GM12878 (cell line): ENCODE measurements around the gene OR4D5. TPM values are rescaled to one million over a fixed set of nuclear protein-coding genes. Genes with fewer than 3 reads are reported as not detected.

Experiments used
- ATAC-seq: fragments of 200-7000 bp; cut with Tn5 transposase; 3 replicates; pipeline ENCODE4 v1.9.1; 2020; ENCODE audit warnings: mild to moderate bottlenecking, moderate library complexity
- BruUV-seq: library from RNA; stranded (reverse); fragments of 400-500 nt; replicated peaks from 2 replicates; lab custom pipeline; 2021; lab: Mats Ljungman, UMichigan
- CTCF ChIA-PET: fragments of 300-600 bp; sonication (Branson Sonifier 250); formaldehyde crosslinking; extraction: SDS; loops from one replicate; lab custom pipeline; 2021; ENCODE audit warnings: inconsistent platforms; lab: Yijun Ruan, JAX
- POLR2A ChIA-PET: fragments of 350-600 bp; formaldehyde crosslinking; extraction: SDS; loops from one replicate; lab custom pipeline; 2021; ENCODE audit warnings: inconsistent platforms; lab: Charles Lee
- RAD21 ChIA-PET: fragments of 300-600 bp; sonication (Branson Sonifier 250); formaldehyde crosslinking; loops from one replicate; lab custom pipeline; 2023; ENCODE audit warnings: antibody characterized with exemption; ENCODE audit not compliant: unreplicated experiment; lab: Charles Lee
- SMC1A ChIA-PET: fragments of 300-600 bp; sonication (Branson Sonifier 250); formaldehyde crosslinking; loops from one replicate; lab custom pipeline; 2023; ENCODE audit not compliant: unreplicated experiment, uncharacterized antibody; lab: Charles Lee
- DNase-seq: peaks from one replicate; pipeline ENCODE4 v3.0.0-alpha.2; 2011; ENCODE audit warnings: low read depth, low spot score
- FAIRE-seq: peaks from 3 replicates; lab custom pipeline; 2011; peaks lifted over from hg19 to GRCh38; lab: Jason Lieb, UNC
- H2AFZ ChIP-seq: 2 replicates; pipeline ENCODE4 v1.6.0; 2011; ENCODE audit warnings: low read depth, low read length, control low read depth; ENCODE audit not compliant: control insufficient read depth
- H3K27ac ChIP-seq: 2 replicates; pipeline ENCODE4 v1.5.1; 2011; ENCODE audit warnings: control low read depth; ENCODE audit not compliant: control insufficient read depth, insufficient read depth
- H3K27me3 ChIP-seq, 2 experiments: replicated peaks in 1 of 2; 2 replicates each; pipeline versions ENCODE4 v1.6.0 to v1.6.1; 2011; ENCODE audit warnings: low read length in 1 of 2; ENCODE audit not compliant: control insufficient read depth in 2 of 2, insufficient read depth in 2 of 2
- H3K36me3 ChIP-seq, 2 experiments: 2 replicates each; pipeline ENCODE4 v1.5.1; 2011; ENCODE audit warnings: low read length in 1 of 2; ENCODE audit not compliant: control insufficient read depth in 2 of 2, insufficient read depth in 2 of 2
- H3K4me1 ChIP-seq: 2 replicates; pipeline ENCODE4 v1.6.1; 2011; ENCODE audit warnings: mild to moderate bottlenecking, low read length, moderate library complexity, mixed read lengths; ENCODE audit not compliant: control insufficient read depth, insufficient read depth
- H3K4me2 ChIP-seq: 2 replicates; pipeline ENCODE4 v1.6.0; 2011; ENCODE audit warnings: control low read depth; ENCODE audit not compliant: control insufficient read depth, insufficient read depth
- H3K4me3 ChIP-seq: fragments of 200-600 bp; sonication (generic); 2 replicates; pipeline ENCODE4 v1.5.1; 2016
- H3K79me2 ChIP-seq: 2 replicates; pipeline ENCODE4 v1.6.0; 2011; ENCODE audit warnings: low read length; ENCODE audit not compliant: control insufficient read depth, insufficient read depth
- H3K9ac ChIP-seq: 2 replicates; pipeline ENCODE4 v1.8.0; 2011; ENCODE audit warnings: low read length, control low read depth, mixed read lengths; ENCODE audit not compliant: control insufficient read depth, insufficient read depth
- H3K9me3 ChIP-seq: replicated peaks from 3 replicates; pipeline ENCODE4 v1.5.1; 2011; ENCODE audit warnings: mild to moderate bottlenecking, low read length; ENCODE audit not compliant: control insufficient read depth, insufficient read depth
- H4K20me1 ChIP-seq: 2 replicates; pipeline ENCODE4 v1.6.0; 2011; ENCODE audit not compliant: control insufficient read depth, insufficient read depth
- BHLHE40 ChIP-seq, 2 experiments: fragments of 450-650 bp in 1 of 2; IDR thresholded peaks; 2 replicates each; pipeline ENCODE4 v1.6.1; 2011 to 2017; ENCODE audit warnings: low read depth in 2 of 2, borderline replicate concordance in 1 of 2, improper control_type of control experiment in 1 of 2, low read length in 1 of 2, mild to moderate bottlenecking in 1 of 2
- FOS ChIP-seq: IDR thresholded peaks from 3 replicates; pipeline ENCODE4 v1.6.1; 2011; ENCODE audit warnings: borderline replicate concordance; ENCODE audit not compliant: insufficient read length; ENCODE audit errors: extremely low read depth
- RELA ChIP-seq: fragments of 450-650 bp; IDR thresholded peaks from 2 replicates; pipeline ENCODE4 v1.8.0; 2014; ENCODE audit warnings: borderline replicate concordance; ENCODE audit not compliant: partially characterized antibody
- SMARCA5 ChIP-seq: fragments of 450-650 bp; IDR thresholded peaks from 2 replicates; pipeline ENCODE4 v1.6.1; 2017; ENCODE audit warnings: mild to moderate bottlenecking
- TCF7 ChIP-seq: IDR thresholded peaks from 2 replicates; pipeline ENCODE4 v1.6.1; 2014; ENCODE audit warnings: antibody characterized with exemption, borderline replicate concordance
- WGBS: methylation state at CpG from one replicate; pipeline ENCODE4 v1.1.6; 2016; ENCODE audit warnings: low lambda C conversion rate; ENCODE audit not compliant: insufficient replicate concordance, insufficient coverage; ENCODE audit errors: missing lambda C conversion rate; 5-methylcytosine and 5-hydroxymethylcytosine counted together
- in situ Hi-C: fragments of 300-500 bp; cut with MboI; formaldehyde crosslinking; loops from 9 replicates; pipeline ENCODE4 v1.14.3; 2018; ENCODE audit warnings: mixed read lengths
- intact Hi-C: fragments of 100-400 bp; cut with micrococcal nuclease; formaldehyde crosslinking; loops from one replicate; pipeline ENCODE4 v1.14.2; 2022; ENCODE audit not compliant: unreplicated experiment
- polyA plus RNA-seq, 11 experiments: library from polyadenylated mRNA; depleted of rRNA in 4 of 11; unstranded in 6 of 11; stranded (reverse) in 5 of 11; fragments of >200 nt; fragmentation: Nextera tagmentation in 4 of 11; fragmentation: Illumina TruSeq in 1 of 11; extraction: Ambion mirVana in 4 of 11; extraction: Trizol in 1 of 11; gene quantifications; 1 replicate in 1 of 11; 2 replicates in 10 of 11; pipeline versions ENCODE4 v1.2.1 to v1.2.3, GENCODE V29; 2011 to 2016; ENCODE audit warnings: inconsistent platforms in 2 of 11, missing spikeins in 2 of 11, low read depth in 1 of 11
- total RNA-seq, 4 experiments: library from RNA; depleted of rRNA in 3 of 4; stranded (reverse); fragments of >200 nt in 3 of 4; fragmentation: Illumina TruSeq in 1 of 4; extraction: Trizol in 1 of 4; gene quantifications; 2 replicates each; pipeline versions ENCODE4 v1.2.1 to v1.2.3, GENCODE V29; 2013 to 2021
- TF ChIP-seq, protein P1 (sequence below): fragments of 450-650 bp; IDR thresholded peaks from 2 replicates; pipeline ENCODE4 v1.6.1; 2018; ENCODE audit warnings: mild to moderate bottlenecking, low read depth, moderate library complexity; ENCODE audit not compliant: partially characterized antibody
- TF ChIP-seq, protein P2 (sequence below): fragments of 450-650 bp; IDR thresholded peaks from 2 replicates; pipeline ENCODE4 v1.6.1; 2016; ENCODE audit warnings: mild to moderate bottlenecking
- TF ChIP-seq, protein P3 (sequence below): fragments of 450-650 bp; IDR thresholded peaks from 2 replicates; pipeline ENCODE4 v1.6.1; 2017; ENCODE audit warnings: mild to moderate bottlenecking, low read depth, inconsistent platforms; ENCODE audit not compliant: poor library complexity, severe bottlenecking
- TF ChIP-seq, protein P4 (sequence below): fragments of 450-650 bp; formaldehyde crosslinking; IDR thresholded peaks from 2 replicates; pipeline ENCODE4 v1.4.0; 2020; ENCODE audit warnings: mild to moderate bottlenecking, moderate library complexity

Gene OR4D5
- total and polyA plus RNA-seq, 10 of the 15 experiments (the other 5 are each of a cell fraction or from before 2014, with no cell fraction given), result not detected

DNA sequence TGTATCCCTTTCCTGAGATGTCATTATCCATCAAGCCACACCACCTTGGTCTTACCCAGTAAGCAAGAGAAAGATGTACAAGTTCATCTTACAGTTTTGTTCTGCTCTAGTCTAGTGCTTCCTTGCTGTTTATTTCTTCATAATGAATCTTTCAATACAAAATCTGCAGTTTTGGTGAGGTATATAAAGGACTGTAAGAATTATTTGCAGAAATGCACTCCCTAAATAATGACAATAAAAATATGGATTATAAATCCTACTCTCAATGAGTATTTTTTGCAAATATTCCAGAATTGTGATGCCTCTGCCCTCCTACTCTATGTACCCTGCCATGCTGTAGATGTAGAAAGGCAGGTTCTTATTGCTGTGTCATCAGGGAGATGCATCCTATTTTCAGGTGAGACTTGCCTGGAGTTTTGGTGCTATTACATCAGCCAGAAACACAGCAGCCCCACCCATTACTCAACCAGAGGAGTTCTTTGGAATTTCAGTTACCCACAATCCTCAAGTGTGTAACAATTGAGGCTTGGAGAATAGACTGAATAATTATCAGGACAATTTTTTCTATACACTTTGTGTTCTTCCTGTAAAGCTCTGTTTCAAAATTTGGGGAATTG lies 38.4 kb downstream of the OR4D5 start, which contains the start of gene OR10S1 (continued):
- TF ChIP-seq, protein P1, sequence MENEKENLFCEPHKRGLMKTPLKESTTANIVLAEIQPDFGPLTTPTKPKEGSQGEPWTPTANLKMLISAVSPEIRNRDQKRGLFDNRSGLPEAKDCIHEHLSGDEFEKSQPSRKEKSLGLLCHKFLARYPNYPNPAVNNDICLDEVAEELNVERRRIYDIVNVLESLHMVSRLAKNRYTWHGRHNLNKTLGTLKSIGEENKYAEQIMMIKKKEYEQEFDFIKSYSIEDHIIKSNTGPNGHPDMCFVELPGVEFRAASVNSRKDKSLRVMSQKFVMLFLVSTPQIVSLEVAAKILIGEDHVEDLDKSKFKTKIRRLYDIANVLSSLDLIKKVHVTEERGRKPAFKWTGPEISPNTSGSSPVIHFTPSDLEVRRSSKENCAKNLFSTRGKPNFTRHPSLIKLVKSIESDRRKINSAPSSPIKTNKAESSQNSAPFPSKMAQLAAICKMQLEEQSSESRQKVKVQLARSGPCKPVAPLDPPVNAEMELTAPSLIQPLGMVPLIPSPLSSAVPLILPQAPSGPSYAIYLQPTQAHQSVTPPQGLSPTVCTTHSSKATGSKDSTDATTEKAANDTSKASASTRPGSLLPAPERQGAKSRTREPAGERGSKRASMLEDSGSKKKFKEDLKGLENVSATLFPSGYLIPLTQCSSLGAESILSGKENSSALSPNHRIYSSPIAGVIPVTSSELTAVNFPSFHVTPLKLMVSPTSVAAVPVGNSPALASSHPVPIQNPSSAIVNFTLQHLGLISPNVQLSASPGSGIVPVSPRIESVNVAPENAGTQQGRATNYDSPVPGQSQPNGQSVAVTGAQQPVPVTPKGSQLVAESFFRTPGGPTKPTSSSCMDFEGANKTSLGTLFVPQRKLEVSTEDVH, result no peak
- TF ChIP-seq SMARCA5 (no peak), FOS (no peak), RELA (no peak)
- TF ChIP-seq, protein P2, sequence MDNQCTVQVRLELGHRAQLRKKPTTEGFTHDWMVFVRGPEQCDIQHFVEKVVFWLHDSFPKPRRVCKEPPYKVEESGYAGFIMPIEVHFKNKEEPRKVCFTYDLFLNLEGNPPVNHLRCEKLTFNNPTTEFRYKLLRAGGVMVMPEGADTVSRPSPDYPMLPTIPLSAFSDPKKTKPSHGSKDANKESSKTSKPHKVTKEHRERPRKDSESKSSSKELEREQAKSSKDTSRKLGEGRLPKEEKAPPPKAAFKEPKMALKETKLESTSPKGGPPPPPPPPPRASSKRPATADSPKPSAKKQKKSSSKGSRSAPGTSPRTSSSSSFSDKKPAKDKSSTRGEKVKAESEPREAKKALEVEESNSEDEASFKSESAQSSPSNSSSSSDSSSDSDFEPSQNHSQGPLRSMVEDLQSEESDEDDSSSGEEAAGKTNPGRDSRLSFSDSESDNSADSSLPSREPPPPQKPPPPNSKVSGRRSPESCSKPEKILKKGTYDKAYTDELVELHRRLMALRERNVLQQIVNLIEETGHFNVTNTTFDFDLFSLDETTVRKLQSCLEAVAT, result no peak

DNA sequence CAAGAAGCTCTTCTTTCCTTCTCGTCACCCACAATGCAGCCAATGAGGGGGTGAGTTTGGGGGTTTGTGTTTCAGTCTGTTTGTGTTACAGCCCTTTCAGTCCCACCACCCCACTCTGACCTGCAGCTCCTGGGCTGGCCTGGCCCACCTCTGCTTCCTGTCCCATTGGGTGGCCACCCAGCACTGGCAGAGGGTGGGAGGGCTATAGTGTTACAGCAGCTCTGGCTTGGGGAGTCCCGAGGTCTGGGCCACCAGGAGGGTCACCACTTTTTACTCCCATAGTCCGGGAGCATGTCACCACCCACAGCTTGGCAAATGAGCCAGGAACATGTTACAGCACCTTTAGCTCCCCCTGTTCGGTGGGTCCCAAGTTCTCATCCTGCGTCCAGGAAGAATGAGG lies 39.9 kb downstream of the OR4D5 start:
- Histone ChIP-seq H3K4me3 (no peak overlapping the region), H3K27me3 (no peaks in the 10 kb centered on the region), H4K20me1 (no peaks in the 10 kb centered on the region), H3K4me1 (no peaks in the 10 kb centered on the region), H3K36me3 (no peaks in the 10 kb centered on the region), H3K79me2 (no peaks in the 10 kb centered on the region), H2AFZ (no peak overlapping the region), H3K9ac (no peak overlapping the region), H3K9me3 (no peaks in the 10 kb centered on the region), H3K27ac (no peak overlapping the region), H3K4me2 (no peak overlapping the region)
- in situ Hi-C loops, result no loop called here
- intact Hi-C loops, result no loop called here
- no peak for FAIRE-seq
- DNase-seq, result no peak
- ChIA-PET RAD21 (no interaction called here), CTCF (no interaction called here), POLR2A (no interaction called here), SMC1A (no interaction called here)
- ATAC-seq, result no peak
- BruUV-seq, result no TSS peak
- 9% methylated on average over 5 of the region's 5 CpGs for WGBS
- TF ChIP-seq, protein P3, sequence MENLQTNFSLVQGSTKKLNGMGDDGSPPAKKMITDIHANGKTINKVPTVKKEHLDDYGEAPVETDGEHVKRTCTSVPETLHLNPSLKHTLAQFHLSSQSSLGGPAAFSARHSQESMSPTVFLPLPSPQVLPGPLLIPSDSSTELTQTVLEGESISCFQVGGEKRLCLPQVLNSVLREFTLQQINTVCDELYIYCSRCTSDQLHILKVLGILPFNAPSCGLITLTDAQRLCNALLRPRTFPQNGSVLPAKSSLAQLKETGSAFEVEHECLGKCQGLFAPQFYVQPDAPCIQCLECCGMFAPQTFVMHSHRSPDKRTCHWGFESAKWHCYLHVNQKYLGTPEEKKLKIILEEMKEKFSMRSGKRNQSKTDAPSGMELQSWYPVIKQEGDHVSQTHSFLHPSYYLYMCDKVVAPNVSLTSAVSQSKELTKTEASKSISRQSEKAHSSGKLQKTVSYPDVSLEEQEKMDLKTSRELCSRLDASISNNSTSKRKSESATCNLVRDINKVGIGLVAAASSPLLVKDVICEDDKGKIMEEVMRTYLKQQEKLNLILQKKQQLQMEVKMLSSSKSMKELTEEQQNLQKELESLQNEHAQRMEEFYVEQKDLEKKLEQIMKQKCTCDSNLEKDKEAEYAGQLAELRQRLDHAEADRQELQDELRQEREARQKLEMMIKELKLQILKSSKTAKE, result no peak
- no peak for TF ChIP-seq BHLHE40 (IDR thresholded peaks at IDR 0.05; ENCODE audit: borderline replicate concordance in 1 of 2, low read depth in 2 of 2, low read length in 1 of 2)
- TF ChIP-seq, protein P2, result no peak
- TF ChIP-seq TCF7, result no peak
- TF ChIP-seq, protein P4, sequence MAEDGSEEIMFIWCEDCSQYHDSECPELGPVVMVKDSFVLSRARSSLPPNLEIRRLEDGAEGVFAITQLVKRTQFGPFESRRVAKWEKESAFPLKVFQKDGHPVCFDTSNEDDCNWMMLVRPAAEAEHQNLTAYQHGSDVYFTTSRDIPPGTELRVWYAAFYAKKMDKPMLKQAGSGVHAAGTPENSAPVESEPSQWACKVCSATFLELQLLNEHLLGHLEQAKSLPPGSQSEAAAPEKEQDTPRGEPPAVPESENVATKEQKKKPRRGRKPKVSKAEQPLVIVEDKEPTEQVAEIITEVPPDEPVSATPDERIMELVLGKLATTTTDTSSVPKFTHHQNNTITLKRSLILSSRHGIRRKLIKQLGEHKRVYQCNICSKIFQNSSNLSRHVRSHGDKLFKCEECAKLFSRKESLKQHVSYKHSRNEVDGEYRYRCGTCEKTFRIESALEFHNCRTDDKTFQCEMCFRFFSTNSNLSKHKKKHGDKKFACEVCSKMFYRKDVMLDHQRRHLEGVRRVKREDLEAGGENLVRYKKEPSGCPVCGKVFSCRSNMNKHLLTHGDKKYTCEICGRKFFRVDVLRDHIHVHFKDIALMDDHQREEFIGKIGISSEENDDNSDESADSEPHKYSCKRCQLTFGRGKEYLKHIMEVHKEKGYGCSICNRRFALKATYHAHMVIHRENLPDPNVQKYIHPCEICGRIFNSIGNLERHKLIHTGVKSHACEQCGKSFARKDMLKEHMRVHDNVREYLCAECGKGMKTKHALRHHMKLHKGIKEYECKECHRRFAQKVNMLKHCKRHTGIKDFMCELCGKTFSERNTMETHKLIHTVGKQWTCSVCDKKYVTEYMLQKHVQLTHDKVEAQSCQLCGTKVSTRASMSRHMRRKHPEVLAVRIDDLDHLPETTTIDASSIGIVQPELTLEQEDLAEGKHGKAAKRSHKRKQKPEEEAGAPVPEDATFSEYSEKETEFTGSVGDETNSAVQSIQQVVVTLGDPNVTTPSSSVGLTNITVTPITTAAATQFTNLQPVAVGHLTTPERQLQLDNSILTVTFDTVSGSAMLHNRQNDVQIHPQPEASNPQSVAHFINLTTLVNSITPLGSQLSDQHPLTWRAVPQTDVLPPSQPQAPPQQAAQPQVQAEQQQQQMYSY (CRISPR knock-in tag), result no peak
